ENCODE results near the gene DRG2. TPM values are rescaled to one million over a fixed set of nuclear protein-coding genes. Genes with fewer than 3 reads are reported as not detected.

The DRG2 gene
- total RNA-seq, 4 donors from 2014 or later, result 29.5 to 55.1 (median 43.3) TPM

DNA sequence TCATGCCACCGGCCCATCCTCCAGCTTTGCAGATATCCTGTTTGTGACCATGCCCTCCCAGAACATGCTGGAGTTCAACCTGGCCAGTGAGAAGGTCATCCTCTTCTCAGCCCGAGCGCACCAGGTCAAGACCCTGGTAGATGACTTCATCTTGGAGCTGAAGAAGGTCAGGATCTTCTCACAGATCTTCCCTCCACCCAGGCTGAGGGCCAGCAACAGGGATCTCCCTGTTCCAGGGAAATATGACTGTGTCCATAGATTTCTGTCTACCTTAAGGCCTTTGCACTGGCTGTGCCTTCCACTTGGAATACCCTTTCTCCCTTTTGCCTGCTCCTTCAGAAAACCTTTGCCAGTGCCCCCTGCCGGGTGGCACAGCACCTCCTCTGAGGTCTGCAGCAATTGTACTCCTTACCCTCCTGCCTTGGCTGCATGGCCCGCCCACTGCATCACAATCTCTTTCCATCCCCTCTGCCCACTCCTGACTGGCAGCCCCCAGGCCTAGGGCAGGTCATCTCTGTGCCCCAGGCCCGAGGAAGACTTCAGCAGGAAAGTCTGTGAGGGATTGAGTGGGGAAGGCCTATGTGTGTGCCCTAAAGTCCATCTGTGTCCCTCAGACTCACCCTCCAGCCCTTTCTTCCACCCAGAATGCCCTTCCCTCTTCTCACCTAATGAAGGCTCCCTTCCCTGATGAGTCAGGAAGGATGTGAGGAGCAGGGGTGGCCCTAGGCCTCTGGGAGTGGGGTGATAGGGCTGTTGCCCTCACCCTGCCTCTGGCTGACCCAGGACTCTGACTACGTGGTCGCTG lies 68.6 kb downstream of the DRG2 start:
- no peak overlapping the region for H3K4me3 ChIP-seq
- H3K4me1 ChIP-seq, result peaks cover 0 to 57% (median 21%) of the 10 kb centered on the region in 4 donors
- no peaks in the 10 kb centered on the region for H3K36me3 ChIP-seq
- TF ChIP-seq, protein P1, sequence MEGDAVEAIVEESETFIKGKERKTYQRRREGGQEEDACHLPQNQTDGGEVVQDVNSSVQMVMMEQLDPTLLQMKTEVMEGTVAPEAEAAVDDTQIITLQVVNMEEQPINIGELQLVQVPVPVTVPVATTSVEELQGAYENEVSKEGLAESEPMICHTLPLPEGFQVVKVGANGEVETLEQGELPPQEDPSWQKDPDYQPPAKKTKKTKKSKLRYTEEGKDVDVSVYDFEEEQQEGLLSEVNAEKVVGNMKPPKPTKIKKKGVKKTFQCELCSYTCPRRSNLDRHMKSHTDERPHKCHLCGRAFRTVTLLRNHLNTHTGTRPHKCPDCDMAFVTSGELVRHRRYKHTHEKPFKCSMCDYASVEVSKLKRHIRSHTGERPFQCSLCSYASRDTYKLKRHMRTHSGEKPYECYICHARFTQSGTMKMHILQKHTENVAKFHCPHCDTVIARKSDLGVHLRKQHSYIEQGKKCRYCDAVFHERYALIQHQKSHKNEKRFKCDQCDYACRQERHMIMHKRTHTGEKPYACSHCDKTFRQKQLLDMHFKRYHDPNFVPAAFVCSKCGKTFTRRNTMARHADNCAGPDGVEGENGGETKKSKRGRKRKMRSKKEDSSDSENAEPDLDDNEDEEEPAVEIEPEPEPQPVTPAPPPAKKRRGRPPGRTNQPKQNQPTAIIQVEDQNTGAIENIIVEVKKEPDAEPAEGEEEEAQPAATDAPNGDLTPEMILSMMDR (IDR thresholded peaks at IDR 0.05), result no peak
- TF ChIP-seq POLR2A (IDR thresholded peaks at IDR 0.05) (no peak), EP300 (IDR thresholded peaks at IDR 0.05) (no peak)
- WGBS, 2 donors, result 55 to 56% methylated on average over 6 to 8 of the region's 8 CpGs
- H3K27ac ChIP-seq, result peak overlapping the region in 2 of 4 donors; percentile 83 to 90
- no peak for DNase-seq (ENCODE audit: low spot score in 2 of 2)
- H3K27me3 ChIP-seq, result no peaks in the 10 kb centered on the region
- no peaks in the 10 kb centered on the region for H3K9me3 ChIP-seq

DNA sequence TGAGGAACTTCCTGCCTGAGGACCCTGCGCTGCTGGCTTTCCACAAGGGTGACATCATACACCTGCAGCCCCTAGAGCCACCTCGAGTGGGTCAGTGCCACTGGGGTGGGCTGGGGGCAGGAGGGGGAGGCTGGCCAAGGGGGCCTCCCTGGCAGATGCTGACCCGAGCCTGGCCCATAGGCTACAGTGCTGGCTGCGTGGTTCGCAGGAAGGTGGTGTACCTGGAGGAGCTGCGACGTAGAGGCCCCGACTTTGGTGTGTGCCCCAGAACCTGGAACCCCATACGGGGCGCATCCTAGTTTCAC lies 69.2 kb downstream of the DRG2 start:
- Histone ChIP-seq H3K36me3 (no peaks in the 10 kb centered on the region), H3K27ac (peak overlapping the region in 2 of 4 donors; percentile 83 to 90), H3K27me3 (no peaks in the 10 kb centered on the region), H3K4me1 (peaks cover 0 to 54% (median 21%) of the 10 kb centered on the region in 4 donors), H3K4me3 (no peak overlapping the region), H3K9me3 (no peaks in the 10 kb centered on the region)
- 89 to 95% methylated on average over 1 to 10 of the region's 10 CpGs for WGBS, 2 donors
- TF ChIP-seq EP300 (IDR thresholded peaks at IDR 0.05) (no peak), POLR2A (IDR thresholded peaks at IDR 0.05) (no peak)
- TF ChIP-seq, protein P1 (IDR thresholded peaks at IDR 0.05), result no peak
- no peak for DNase-seq (ENCODE audit: low spot score in 2 of 2)

Other genes starting within 250 kb of the DRG2 start
- 100 to 1,000 TPM in 1 of 4 donors, 10 to 100 TPM in 3; 83.4 to 109 (median 96.8) TPM for gene TOM1L2, start 115.5 kb upstream of the DRG2 start, total RNA-seq
- 1 to 10 TPM; 4.3 to 8.6 (median 6.0) TPM for gene DRC3, start 115.1 kb upstream of the DRG2 start, total RNA-seq
- 10 to 100 TPM; 24.0 to 43.7 (median 35.5) TPM for gene ATPAF2, start 48.8 kb upstream of the DRG2 start, total RNA-seq
- 10 to 100 TPM; 13.2 to 19.4 (median 16.0) TPM for gene GID4, start 48.5 kb upstream of the DRG2 start, total RNA-seq
- gene MYO15A, start 20.8 kb downstream of the DRG2 start, total RNA-seq, result 1 to 10 TPM; 2.3 to 7.5 (median 2.9) TPM
- 100 to 1,000 TPM in 1 of 4 donors, 10 to 100 TPM in 3; 73.9 to 110 (median 93.6) TPM for gene ALKBH5, start 95.9 kb downstream of the DRG2 start, total RNA-seq
- 10 to 100 TPM; 20.9 to 30.2 (median 27.9) TPM for gene LLGL1, start 137.7 kb downstream of the DRG2 start, total RNA-seq
- 100 to 1,000 TPM; 284 to 466 (median 335) TPM for gene FLII, start 170.8 kb downstream of the DRG2 start, total RNA-seq
- gene MIEF2, start 172.7 kb downstream of the DRG2 start, total RNA-seq, result 10 to 100 TPM; 16.2 to 31.7 (median 20.4) TPM
- gene TOP3A, start 227.0 kb downstream of the DRG2 start, total RNA-seq, result 10 to 100 TPM; 47.9 to 92.4 (median 63.5) TPM
- 10 to 100 TPM; 11.4 to 13.5 (median 12.7) TPM for gene SMCR8, start 227.3 kb downstream of the DRG2 start, total RNA-seq